ENCODE data around the gene SMOC2. TPM values are rescaled to one million over a fixed set of nuclear protein-coding genes. Genes with fewer than 3 reads are reported as not detected.
A peak's percentile ranks its signal among the peaks of the same experiment; 100 is the strongest.

Gene SMOC2
- total RNA-seq, 2 donors from 2014 or later, result not detected

DNA sequence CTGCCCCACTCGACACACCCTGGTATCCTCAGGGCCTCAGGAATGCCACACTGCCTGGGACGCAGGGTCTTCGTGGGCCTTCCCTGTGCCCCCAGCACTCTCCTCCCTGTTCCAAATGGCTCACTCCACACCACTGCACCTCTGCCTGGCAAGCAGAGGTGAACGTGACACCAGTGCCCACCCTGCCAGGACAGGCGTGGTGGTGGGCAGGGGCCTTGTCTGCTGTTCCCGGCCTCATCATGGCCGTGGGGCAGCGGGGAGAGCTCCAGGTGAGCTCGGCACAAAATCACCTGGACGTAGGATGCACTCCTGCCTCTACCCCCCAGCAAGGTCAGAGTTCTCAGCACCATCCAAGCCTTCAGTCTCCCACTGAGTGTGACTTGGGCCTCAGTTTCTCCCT is 202.4 kb downstream of the SMOC2 start:
- Mint-ChIP-seq H3K36me3 (ENCODE audit: low read depth) (no peaks in the 10 kb centered on the region), H3K4me1 (peaks cover 2% of the 10 kb centered on the region), H3K27ac (peak overlapping the region; percentile 54), H3K27me3 (peaks cover 49% of the 10 kb centered on the region), H3K4me3 (no peak overlapping the region)
- no peaks in the 10 kb centered on the region for H3K9me3 ChIP-seq (ENCODE audit: control insufficient read depth, low read length, poor library complexity, severe bottlenecking)
- ATAC-seq, result no peak
- DNase-seq, result no peak

DNA sequence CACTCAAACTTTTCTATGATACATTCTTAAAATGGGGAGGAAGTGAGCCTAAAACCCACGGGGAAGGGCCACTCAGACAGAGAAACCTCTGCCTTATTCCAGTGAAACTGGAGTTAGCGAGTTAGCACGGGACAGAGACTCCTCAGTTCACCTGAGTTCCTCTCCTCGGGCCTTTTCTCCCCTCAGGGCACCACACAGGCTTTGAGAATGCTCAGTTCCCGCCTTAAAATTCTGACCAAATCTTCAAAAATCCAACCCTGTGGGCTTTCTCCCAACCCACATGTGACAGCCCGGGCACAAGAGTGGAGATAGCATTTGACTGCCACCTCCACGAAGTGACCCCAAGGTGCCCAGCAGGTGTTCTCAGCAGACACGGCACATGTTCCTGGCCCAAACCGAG is 204.3 kb downstream of the SMOC2 start:
- peaks cover 2% of the 10 kb centered on the region for H3K4me1 Mint-ChIP-seq
- H3K27ac Mint-ChIP-seq, result no peak overlapping the region
- ATAC-seq (no peak), DNase-seq (no peak)
- H3K36me3 Mint-ChIP-seq (ENCODE audit: low read depth), result no peaks in the 10 kb centered on the region
- peaks cover 58% of the 10 kb centered on the region for H3K27me3 Mint-ChIP-seq
- no peak overlapping the region for H3K4me3 Mint-ChIP-seq
- no peaks in the 10 kb centered on the region for H3K9me3 ChIP-seq (ENCODE audit: control insufficient read depth, low read length, poor library complexity, severe bottlenecking)

DNA sequence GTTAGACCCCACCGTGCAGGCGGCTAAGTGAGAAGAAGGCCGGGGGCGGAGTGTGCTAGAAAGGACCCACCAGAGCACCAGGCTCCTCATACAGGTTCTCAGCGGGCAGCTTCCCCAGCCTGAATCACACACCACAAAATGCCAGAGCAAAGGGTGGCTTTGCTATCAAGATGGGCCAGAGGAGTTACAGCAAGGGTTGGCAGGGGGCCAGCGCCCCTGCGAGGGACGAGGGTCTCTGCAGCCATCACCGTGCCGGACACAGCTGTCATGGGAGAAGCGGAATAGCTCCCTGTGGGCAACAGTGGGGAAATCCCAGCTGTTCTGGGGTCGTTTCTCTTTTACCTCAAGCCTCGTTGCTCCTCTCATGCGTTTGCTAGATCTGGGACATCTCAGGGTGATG is 206.3 kb downstream of the SMOC2 start:
- ATAC-seq (no peak), DNase-seq (no peak)
- Mint-ChIP-seq H3K4me1 (peaks cover 2% of the 10 kb centered on the region), H3K27ac (no peak overlapping the region), H3K27me3 (peaks cover 61% of the 10 kb centered on the region), H3K4me3 (no peak overlapping the region), H3K36me3 (ENCODE audit: low read depth) (no peaks in the 10 kb centered on the region)
- no peaks in the 10 kb centered on the region for H3K9me3 ChIP-seq (ENCODE audit: control insufficient read depth, low read length, poor library complexity, severe bottlenecking)

DNA sequence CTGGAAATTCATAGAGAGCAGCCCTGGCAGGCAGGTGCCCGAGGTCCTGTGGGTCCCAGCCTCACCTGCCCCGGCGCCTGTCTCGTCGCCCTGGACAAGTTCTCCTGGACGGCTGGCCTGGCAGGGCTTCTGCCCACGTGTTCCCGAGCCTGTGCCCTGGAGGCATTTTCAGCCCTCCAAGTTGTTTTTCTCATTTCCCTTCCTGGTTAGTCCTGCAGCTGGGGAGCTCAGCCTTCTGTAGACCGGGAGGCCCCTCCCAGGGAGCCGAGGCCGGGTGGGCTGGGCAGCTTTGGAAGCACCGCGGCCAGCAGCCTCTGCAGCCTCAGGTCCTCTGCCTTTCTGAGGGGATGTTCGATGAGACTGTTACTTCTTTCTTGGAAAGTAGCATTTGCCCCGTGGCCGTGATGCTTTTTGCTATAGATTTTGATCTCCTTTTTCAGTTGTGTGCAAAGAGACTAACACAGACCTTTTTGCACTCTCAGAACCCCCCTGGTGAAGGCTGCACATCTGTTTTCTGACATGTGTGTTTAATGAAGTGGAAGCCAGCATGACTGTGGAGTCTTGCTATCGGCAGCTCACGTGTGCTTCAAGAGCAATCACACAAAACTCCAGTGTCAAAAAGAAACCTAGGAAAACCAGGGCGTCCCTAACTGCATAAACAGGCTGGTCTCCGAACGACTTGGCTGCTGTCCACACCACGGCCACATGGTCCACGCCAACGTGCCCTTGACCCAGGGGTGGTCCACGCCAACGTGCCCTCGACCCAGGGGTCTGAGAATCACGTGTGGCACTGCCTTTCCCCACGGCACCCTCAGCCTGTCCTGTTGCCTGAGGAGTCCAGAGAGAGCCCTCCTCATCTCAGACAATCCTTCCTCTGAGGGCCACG is 207.5 kb downstream of the SMOC2 start:
- no peaks in the 10 kb centered on the region for H3K4me1 Mint-ChIP-seq
- H3K9me3 ChIP-seq (ENCODE audit: control insufficient read depth, low read length, poor library complexity, severe bottlenecking), result no peaks in the 10 kb centered on the region
- no peaks in the 10 kb centered on the region for H3K36me3 Mint-ChIP-seq (ENCODE audit: low read depth)
- DNase-seq, result no peak
- no peak overlapping the region for H3K4me3 Mint-ChIP-seq
- H3K27me3 Mint-ChIP-seq, result peaks cover 57% of the 10 kb centered on the region
- no peak for ATAC-seq
- no peak overlapping the region for H3K27ac Mint-ChIP-seq

DNA sequence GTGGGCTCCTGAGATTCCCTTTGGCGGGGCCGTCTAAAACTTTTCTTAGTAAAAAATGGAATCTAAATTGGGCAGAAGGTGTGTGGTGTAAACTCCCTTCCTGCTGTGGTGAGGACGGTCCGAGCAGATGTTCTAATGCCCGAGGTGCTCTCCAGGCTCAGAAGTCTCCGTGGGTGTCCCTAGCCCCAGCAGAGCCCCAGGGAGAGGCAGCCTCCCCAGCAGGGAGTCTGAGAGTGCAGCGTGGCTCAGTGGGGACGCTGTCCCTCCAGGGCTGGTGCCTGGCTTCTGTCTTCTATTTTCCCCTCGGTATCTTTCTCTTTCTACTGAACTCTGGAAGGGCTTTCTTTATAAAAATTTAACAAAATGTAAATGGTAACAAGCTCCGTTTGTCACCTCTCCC is 208.2 kb downstream of the SMOC2 start:
- Mint-ChIP-seq H3K36me3 (ENCODE audit: low read depth) (no peaks in the 10 kb centered on the region), H3K4me1 (no peaks in the 10 kb centered on the region), H3K27me3 (peaks cover 57% of the 10 kb centered on the region), H3K4me3 (no peak overlapping the region), H3K27ac (no peak overlapping the region)
- ATAC-seq, result no peak
- H3K9me3 ChIP-seq (ENCODE audit: control insufficient read depth, low read length, poor library complexity, severe bottlenecking), result no peaks in the 10 kb centered on the region
- DNase-seq, result no peak

DNA sequence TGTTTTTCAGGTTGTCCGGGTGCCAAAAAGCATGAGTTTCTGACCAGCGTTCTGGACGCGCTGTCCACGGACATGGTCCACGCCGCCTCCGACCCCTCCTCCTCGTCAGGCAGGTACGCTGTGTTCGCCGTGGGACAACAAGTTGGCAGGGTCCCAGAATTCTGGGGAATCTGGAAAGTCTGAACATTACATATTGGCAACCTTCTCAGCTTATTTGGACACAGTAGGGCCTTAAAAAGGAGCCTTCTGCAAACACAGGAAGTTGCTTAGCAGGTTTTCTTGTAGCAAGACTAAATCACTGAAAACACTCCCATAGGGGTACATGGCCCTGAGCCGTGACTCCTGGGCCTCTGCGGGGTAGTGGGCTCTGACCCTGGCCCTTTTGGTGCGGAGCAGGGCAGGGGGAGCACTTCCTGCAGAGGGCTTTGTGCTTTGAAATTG is 209.7 kb downstream of the SMOC2 start:
- Mint-ChIP-seq H3K27ac (no peak overlapping the region), H3K27me3 (peaks cover 53% of the 10 kb centered on the region), H3K4me1 (no peaks in the 10 kb centered on the region), H3K4me3 (no peak overlapping the region), H3K36me3 (ENCODE audit: low read depth) (no peaks in the 10 kb centered on the region)
- ATAC-seq, result no peak
- no peak for DNase-seq
- H3K9me3 ChIP-seq (ENCODE audit: control insufficient read depth, low read length, poor library complexity, severe bottlenecking), result no peaks in the 10 kb centered on the region

DNA sequence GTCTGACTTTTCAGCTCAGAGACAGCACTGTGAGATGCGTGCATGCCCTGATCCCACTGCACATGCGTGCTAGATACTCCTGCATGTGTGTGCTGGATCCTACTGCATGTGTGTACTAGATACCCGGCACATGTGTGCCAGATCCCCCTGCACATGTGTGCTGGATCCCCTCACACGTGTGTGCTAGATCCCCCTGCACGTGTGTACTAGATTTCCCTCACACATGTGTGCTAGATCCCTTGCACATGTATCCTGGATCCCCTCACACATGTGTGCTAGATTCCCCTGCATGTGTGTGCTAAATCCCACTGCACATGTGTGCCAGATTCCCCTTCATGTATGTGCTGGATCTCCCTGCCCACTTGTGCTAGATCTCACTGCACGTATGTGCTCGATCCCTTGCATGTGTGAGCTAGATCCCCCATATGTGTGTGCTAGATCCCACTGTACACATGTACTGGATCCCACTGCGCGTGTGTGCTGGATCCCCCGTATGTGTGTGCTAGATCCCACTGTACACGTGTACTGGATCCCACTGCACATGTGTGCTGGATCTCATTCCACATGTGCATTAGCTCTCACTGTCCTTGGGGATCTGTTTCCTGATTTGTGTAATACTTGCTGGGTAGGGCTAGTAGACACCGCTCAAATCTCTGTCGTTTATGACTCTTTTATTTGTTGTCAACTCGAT is 214.6 kb downstream of the SMOC2 start:
- no peak for ATAC-seq
- H3K36me3 Mint-ChIP-seq (ENCODE audit: low read depth), result no peaks in the 10 kb centered on the region

DNA sequence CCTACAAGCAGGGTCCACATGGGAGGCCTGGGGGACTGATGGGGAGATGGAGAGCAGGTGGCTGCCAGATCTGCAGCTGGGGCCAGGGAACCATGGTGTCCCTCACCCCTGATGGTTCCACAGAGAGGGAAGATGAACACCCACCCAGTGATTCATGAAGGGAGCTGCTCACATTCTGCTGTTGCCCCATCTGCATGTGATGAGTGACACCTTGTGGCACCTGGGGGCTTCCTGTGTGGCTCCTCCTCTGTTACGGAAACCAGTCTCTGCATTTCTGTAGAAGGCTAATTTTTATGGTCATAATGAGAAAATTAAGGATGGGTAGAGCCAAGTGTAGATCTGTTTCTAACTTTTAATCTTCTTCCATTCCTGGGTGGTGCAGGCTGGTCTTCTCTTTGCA is 217.1 kb downstream of the SMOC2 start:
- no peak for ATAC-seq
- no peaks in the 10 kb centered on the region for H3K36me3 Mint-ChIP-seq (ENCODE audit: low read depth)
- no peak for DNase-seq
- peaks cover 8% of the 10 kb centered on the region for H3K27me3 Mint-ChIP-seq
- no peak overlapping the region for H3K4me3 Mint-ChIP-seq
- no peaks in the 10 kb centered on the region for H3K4me1 Mint-ChIP-seq
- H3K9me3 ChIP-seq (ENCODE audit: control insufficient read depth, low read length, poor library complexity, severe bottlenecking), result no peaks in the 10 kb centered on the region
- H3K27ac Mint-ChIP-seq, result no peak overlapping the region

More for the DNA sequence above, 214.6 kb downstream of the SMOC2 start:
- Mint-ChIP-seq H3K27ac (no peak overlapping the region), H3K4me3 (no peak overlapping the region), H3K27me3 (peaks cover 12% of the 10 kb centered on the region), H3K4me1 (no peaks in the 10 kb centered on the region)
- no peaks in the 10 kb centered on the region for H3K9me3 ChIP-seq (ENCODE audit: control insufficient read depth, low read length, poor library complexity, severe bottlenecking)
- DNase-seq, result no peak

DNA sequence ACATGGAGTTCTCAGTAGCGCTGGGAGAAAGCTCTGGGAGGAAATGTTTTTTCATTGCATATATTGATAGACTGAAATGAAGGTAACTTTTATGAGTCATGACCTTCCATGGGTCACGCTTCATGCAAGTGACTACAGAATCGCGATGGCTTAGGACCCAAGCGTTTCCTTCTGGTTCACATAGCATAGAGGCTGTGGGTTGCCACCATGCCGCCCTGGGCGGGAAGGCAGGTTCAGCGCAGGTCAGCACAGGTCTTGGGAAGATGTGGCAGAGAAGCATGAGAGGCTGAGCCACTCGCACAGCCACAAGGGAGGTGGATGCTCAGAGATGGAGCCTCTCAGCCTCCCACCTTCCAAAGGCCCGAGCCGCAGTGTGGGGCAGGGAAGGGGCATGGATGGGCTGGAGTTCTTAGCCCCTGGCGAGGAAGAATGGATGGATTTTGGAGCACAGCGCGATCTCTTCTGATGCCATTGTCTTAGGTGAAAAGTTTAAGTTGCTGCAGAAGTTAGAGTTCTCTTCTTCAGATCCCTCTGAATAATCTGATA is 219.5 kb downstream of the SMOC2 start:
- no peak overlapping the region for H3K4me3 Mint-ChIP-seq
- no peaks in the 10 kb centered on the region for H3K9me3 ChIP-seq (ENCODE audit: control insufficient read depth, low read length, poor library complexity, severe bottlenecking)
- no peaks in the 10 kb centered on the region for H3K36me3 Mint-ChIP-seq (ENCODE audit: low read depth)
- H3K27me3 Mint-ChIP-seq, result peaks cover 18% of the 10 kb centered on the region
- no peak for ATAC-seq
- no peak overlapping the region for H3K27ac Mint-ChIP-seq
- no peaks in the 10 kb centered on the region for H3K4me1 Mint-ChIP-seq
- no peak for DNase-seq

DNA sequence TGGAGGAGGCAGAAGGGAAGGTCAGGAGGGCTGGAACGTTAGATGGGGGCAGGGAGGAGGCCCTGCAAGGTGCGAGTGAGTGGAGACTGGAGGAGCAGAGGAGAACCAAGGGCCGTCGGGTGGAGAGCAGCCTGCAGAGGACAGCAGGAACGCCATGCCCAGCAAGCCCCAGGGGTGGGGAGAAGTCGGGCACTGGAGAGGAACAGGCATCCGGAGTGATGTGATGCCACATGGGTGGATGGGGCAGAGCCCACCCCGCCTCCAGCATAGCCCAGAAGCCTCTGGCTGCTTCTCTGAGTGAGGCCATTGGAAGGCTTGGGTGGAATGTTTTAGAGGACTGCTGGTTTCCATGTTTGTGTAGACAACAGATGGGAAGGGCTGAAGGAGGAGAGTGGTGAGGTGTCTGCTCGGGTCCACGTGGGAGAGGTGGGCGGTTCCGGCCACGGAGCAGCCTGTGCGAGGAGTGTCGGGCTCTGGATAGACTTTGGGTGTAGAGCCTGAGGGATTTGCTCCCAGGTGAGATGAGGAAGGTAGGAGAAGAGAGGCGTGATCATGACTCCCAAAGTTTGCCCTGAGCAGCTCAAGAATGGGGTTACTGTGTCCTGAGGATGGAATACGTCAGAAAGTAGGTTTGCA is 221.4 kb downstream of the SMOC2 start:
- Mint-ChIP-seq H3K27me3 (peaks cover 31% of the 10 kb centered on the region), H3K4me1 (no peaks in the 10 kb centered on the region), H3K27ac (no peak overlapping the region), H3K4me3 (no peak overlapping the region), H3K36me3 (ENCODE audit: low read depth) (no peaks in the 10 kb centered on the region)
- ATAC-seq (no peak), DNase-seq (no peak)
- H3K9me3 ChIP-seq (ENCODE audit: control insufficient read depth, low read length, poor library complexity, severe bottlenecking), result no peaks in the 10 kb centered on the region

DNA sequence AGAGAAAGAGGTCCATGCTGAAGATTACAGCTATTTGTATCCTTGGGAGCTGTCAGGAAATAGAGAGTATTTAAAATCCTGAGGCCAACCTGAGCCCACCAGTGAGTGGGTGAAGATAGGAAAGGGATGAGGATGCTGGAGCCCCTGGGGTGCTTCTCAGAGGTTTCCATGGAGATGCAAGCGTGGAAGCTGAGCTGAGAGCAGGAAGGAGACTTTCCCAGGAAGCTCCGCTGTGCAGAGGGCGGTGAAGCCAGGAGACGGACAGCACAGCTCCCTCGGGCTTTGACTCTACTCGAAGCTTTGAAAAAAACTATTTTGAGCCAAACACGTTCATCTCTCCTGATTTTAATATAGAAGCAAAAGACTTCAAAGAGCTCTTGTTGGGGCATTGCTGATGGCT is 222.1 kb downstream of the SMOC2 start:
- no peaks in the 10 kb centered on the region for H3K9me3 ChIP-seq (ENCODE audit: control insufficient read depth, low read length, poor library complexity, severe bottlenecking)
- DNase-seq (no peak), ATAC-seq (no peak)
- H3K36me3 Mint-ChIP-seq (ENCODE audit: low read depth), result no peaks in the 10 kb centered on the region
- no peak overlapping the region for H3K4me3 Mint-ChIP-seq
- peaks cover 31% of the 10 kb centered on the region for H3K27me3 Mint-ChIP-seq
- H3K4me1 Mint-ChIP-seq, result no peaks in the 10 kb centered on the region
- no peak overlapping the region for H3K27ac Mint-ChIP-seq

DNA sequence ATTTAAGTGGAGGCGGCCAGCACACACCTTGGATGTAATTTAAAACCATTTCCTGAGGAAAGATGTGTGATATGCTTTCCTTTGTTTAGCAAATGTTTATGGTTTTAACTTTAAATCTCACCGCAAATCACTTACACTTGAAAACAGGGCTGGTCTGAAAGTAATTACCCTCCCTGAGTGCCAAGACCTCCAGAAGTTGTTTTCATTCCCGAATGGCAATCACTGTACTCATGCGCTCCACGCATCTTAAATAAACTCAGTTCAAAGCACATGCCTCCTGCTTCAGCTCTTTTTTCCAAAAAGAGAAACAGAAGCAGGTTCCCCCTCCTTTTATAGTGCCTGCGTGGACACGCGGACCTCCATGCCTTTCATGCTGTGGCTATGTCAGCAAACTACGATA is 224.0 kb downstream of the SMOC2 start:
- DNase-seq, result no peak
- no peaks in the 10 kb centered on the region for H3K4me1 Mint-ChIP-seq
- ATAC-seq, result no peak
- H3K27me3 Mint-ChIP-seq, result peaks cover 31% of the 10 kb centered on the region
- no peaks in the 10 kb centered on the region for H3K36me3 Mint-ChIP-seq (ENCODE audit: low read depth)
- H3K4me3 Mint-ChIP-seq, result no peak overlapping the region
- H3K9me3 ChIP-seq (ENCODE audit: control insufficient read depth, low read length, poor library complexity, severe bottlenecking), result no peaks in the 10 kb centered on the region
- H3K27ac Mint-ChIP-seq, result no peak overlapping the region

DNA sequence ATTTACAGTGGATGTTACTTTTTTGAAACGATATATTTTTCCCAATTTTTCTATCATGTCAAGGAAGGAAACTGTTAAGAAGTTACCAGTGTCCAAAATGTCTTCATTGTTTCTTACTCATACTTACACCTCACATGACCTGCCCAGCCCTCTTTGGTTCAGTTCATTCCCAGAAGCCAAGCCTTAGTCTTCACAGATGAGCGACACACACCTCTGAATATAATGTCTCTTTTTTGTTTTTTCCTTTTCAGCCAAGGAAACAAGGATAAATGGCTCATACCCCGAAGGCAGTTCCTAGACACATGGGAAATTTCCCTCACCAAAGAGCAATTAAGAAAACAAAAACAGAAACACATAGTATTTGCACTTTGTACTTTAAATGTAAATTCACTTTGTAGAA is 225.2 kb downstream of the SMOC2 start:
- Mint-ChIP-seq H3K4me3 (no peak overlapping the region), H3K27ac (no peak overlapping the region), H3K36me3 (ENCODE audit: low read depth) (no peaks in the 10 kb centered on the region), H3K4me1 (no peaks in the 10 kb centered on the region), H3K27me3 (peaks cover 35% of the 10 kb centered on the region)
- DNase-seq (no peak), ATAC-seq (no peak)
- H3K9me3 ChIP-seq (ENCODE audit: control insufficient read depth, low read length, poor library complexity, severe bottlenecking), result no peaks in the 10 kb centered on the region

All from T-helper 17 cell (primary cell).